Panc1 (cell line): ENCODE measurements around the gene CTR9. TPM values are rescaled to one million over a fixed set of nuclear protein-coding genes. Genes with fewer than 3 reads are reported as not detected.

Experiments used
- ATAC-seq: fragments of 200-7000 bp; cut with Tn5 transposase; 2 replicates; pipeline ENCODE4 v1.9.1; 2020; ENCODE audit warnings: mild to moderate bottlenecking, moderate library complexity
- BruUV-seq: library from RNA; stranded (reverse); fragments of 400-500 nt; replicated peaks from 2 replicates; lab custom pipeline; 2021; lab: Mats Ljungman, UMichigan
- CTCF ChIA-PET: fragments of 300-600 bp; sonication (Branson Sonifier 250); formaldehyde crosslinking; loops from one replicate; lab custom pipeline; 2022; ENCODE audit warnings: antibody characterized with exemption; lab: Charles Lee
- POLR2A ChIA-PET: fragments of 300-600 bp; sonication (Branson Sonifier 250); formaldehyde crosslinking; loops from one replicate; lab custom pipeline; 2022; ENCODE audit warnings: antibody characterized with exemption; lab: Charles Lee
- DNase-seq: peaks from one replicate; pipeline ENCODE4 v3.0.0-alpha.2; 2010; ENCODE audit warnings: low read depth, low spot score
- H3K27ac ChIP-seq: 2 replicates; pipeline ENCODE4 v1.5.1; 2011; ENCODE audit warnings: mild to moderate bottlenecking, low read length, inconsistent platforms
- H3K27me3 ChIP-seq: fragments of 200-500 bp; sonication (Bioruptor generic); 2 replicates; pipeline ENCODE4 v1.6.0; 2014; ENCODE audit warnings: low read length, inconsistent platforms; ENCODE audit not compliant: control insufficient read depth, insufficient read depth
- H3K36me3 ChIP-seq: fragments of 200-500 bp; sonication (Bioruptor generic); 2 replicates; pipeline ENCODE4 v1.5.1; 2014; ENCODE audit warnings: inconsistent platforms, mild to moderate bottlenecking, low read length, moderate library complexity; ENCODE audit not compliant: control insufficient read depth, insufficient read depth
- H3K4me1 ChIP-seq: 2 replicates; pipeline ENCODE4 v1.5.1; 2011; ENCODE audit warnings: inconsistent platforms, mild to moderate bottlenecking, low read length, moderate library complexity; ENCODE audit not compliant: control insufficient read depth, insufficient read depth
- H3K4me3 ChIP-seq, 2 experiments: 2 replicates each; pipeline ENCODE4 v1.5.1; 2011 to 2012; ENCODE audit warnings: low read depth in 2 of 2, low read length in 2 of 2, mild to moderate bottlenecking in 2 of 2, inconsistent platforms in 1 of 2, moderate library complexity in 1 of 2
- H3K9me3 ChIP-seq: fragments of 200-500 bp; sonication (Bioruptor generic); 2 replicates; pipeline ENCODE4 v1.5.1; 2014; ENCODE audit warnings: low read depth, mild to moderate bottlenecking, inconsistent platforms, low read length, moderate library complexity; ENCODE audit not compliant: control insufficient read depth, insufficient read depth
- CTCF ChIP-seq: fragments of 450-650 bp; IDR thresholded peaks from 2 replicates; pipeline ENCODE4 v1.5.1; 2017; ENCODE audit warnings: mild to moderate bottlenecking
- POLR2AphosphoS5 ChIP-seq: IDR thresholded peaks from 2 replicates; pipeline ENCODE4 v1.6.1; 2012; ENCODE audit warnings: mild to moderate bottlenecking, low read depth, low read length, moderate library complexity
- REST ChIP-seq, 2 experiments: IDR thresholded peaks; 2 replicates each; pipeline ENCODE4 v1.6.1; 2011 to 2012; ENCODE audit warnings: low read depth in 2 of 2, control low read depth in 1 of 2, low read length in 1 of 2, mild to moderate bottlenecking in 1 of 2, moderate library complexity in 1 of 2; ENCODE audit not compliant: insufficient read depth in 1 of 2
- SIN3A ChIP-seq: IDR thresholded peaks from 2 replicates; pipeline ENCODE4 v1.6.1; 2012; ENCODE audit warnings: low read depth, mild to moderate bottlenecking, low read length, moderate library complexity, borderline replicate concordance; ENCODE audit not compliant: insufficient read depth
- TCF7L2 ChIP-seq: IDR thresholded peaks from 2 replicates; pipeline ENCODE4 v1.6.1; 2011; ENCODE audit warnings: mild to moderate bottlenecking, low read depth, low read length, inconsistent platforms
- in situ Hi-C: cut with HindIII; loops from 2 replicates; pipeline ENCODE4 v1.10.0; 2016; ENCODE audit warnings: low sequenced_read_pairs, low pct_unique_long_range_greater_than_20kb
- intact Hi-C: fragments of 100-400 bp; cut with micrococcal nuclease; formaldehyde crosslinking; loops from one replicate; pipeline ENCODE4 v1.10.0; 2022; ENCODE audit not compliant: unreplicated experiment
- total RNA-seq: library from RNA; stranded (reverse); gene quantifications from one replicate; pipeline ENCODE4 v1.2.1, GENCODE V29; 2021; ENCODE audit not compliant: unreplicated experiment

Gene CTR9
- total RNA-seq, 1 experiment from 2014 or later = 60.1 TPM

GRCh38 chr11:10763766-10764165 is 12.7 kb downstream of the CTR9 start:
- Histone ChIP-seq H3K36me3 (peaks cover 53% of the 10 kb centered on the region), H3K4me1 (no peaks in the 10 kb centered on the region), H3K4me3 (no peak overlapping the region), H3K27me3 (no peaks in the 10 kb centered on the region), H3K9me3 (no peaks in the 10 kb centered on the region), H3K27ac (no peak overlapping the region)
- ChIA-PET CTCF (no interaction called here), POLR2A (interaction anchor here (0.7 kb wide), 1 partner anchor 371 kb away, joined by 3 read pairs; no protein-coding TSS in a partner anchor)
- intact Hi-C loops (no loop called here), in situ Hi-C loops (no loop called here)
- BruUV-seq = TSS peak; percentile 59
- no peak for ATAC-seq
- TF ChIP-seq TCF7L2 = no peak
- TF ChIP-seq SIN3A = no peak
- TF ChIP-seq REST (IDR thresholded peaks at IDR 0.05; ENCODE audit: insufficient read depth in 1 of 2, low read depth in 2 of 2, low read length in 1 of 2) = no peak
- no peak for TF ChIP-seq POLR2AphosphoS5
- no peak for TF ChIP-seq CTCF
- no peak for DNase-seq

DNA sequence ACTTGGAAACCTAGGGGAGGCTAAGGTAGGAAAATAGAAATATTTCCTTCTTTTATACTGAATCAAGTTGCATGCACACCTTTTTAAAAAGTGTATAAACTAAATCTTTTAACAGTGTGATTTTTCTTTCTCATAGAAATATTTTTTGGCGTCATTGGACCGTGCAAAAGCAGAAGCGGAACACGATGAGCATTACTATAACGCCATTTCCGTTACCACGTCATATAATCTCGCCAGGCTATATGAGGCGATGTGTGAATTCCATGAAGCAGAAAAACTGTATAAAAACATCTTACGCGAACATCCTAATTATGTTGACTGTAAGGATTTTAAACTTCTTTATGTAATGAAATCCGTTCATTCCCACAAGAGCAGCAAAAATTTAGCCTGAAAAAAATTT is 13.4 kb downstream of the CTR9 start:
- Histone ChIP-seq H3K27me3 (no peaks in the 10 kb centered on the region), H3K4me3 (no peak overlapping the region), H3K27ac (no peak overlapping the region), H3K9me3 (no peaks in the 10 kb centered on the region), H3K4me1 (no peaks in the 10 kb centered on the region), H3K36me3 (peaks cover 47% of the 10 kb centered on the region)
- intact Hi-C loops (no loop called here), in situ Hi-C loops (no loop called here)
- BruUV-seq = no TSS peak
- TF ChIP-seq CTCF (no peak), POLR2AphosphoS5 (no peak), SIN3A (no peak), TCF7L2 (no peak), REST (IDR thresholded peaks at IDR 0.05; ENCODE audit: insufficient read depth in 1 of 2, low read depth in 2 of 2, low read length in 1 of 2) (no peak)
- POLR2A ChIA-PET = no interaction called here
- ATAC-seq (no peak), DNase-seq (no peak)
- CTCF ChIA-PET = no interaction called here
